GM20431 (cell line): ENCODE data around the gene SLFN12.
"Not testable (repeated sequence)": the region's sequence is repeated elsewhere in the genome, so short reads cannot be mapped to it uniquely, and the experiment has no call there.

Experiments used
- in situ Hi-C: fragments of 300-500 bp; cut with MseI, MboI; formaldehyde crosslinking; loops from one replicate; pipeline ENCODE4 v1.15.0; 2020; ENCODE audit warnings: low sequenced_read_pairs; ENCODE audit not compliant: unreplicated experiment

SLFN12 gene

DNA sequence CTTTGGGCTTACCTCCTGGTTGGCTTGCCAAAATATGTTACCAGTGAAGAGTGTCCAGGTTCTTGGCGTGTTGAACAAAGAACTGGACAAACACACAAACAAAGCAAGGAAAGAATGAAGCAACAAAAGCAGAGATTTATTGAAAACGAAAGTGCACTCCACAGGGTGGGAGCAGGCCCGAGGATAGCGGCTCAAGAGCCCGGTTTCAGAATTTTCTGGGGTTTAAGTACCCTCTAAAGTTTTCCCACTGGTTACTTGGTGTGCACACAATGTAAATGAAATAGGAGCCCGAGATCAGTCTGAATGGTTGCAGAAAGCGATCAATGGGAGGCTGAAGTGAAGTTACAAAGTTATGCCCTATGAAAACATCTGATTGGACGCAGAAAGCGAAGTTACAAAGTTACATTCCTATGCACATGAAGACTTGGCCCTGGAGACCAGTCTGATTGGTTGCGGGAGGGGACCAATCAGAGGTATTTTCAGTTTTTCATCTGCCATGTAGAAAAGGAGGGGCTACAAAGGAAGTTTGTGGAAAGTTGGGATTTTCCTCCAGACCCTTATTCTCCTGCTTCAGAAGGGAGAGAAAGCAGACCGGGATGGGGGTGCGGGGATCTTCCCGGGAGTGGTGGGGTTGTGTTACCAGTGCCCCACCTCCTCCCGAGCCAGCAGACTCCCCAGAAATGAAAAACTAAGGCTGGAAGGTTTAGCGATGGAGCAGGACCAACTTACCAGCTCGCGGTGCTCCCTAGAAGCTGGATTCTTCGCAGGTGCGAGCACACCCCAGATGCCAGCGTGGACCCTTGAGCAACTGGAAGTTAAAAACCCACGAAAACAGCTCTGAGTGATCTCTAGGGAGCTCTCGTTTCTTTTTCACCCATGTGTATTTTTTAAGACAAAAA is at the start of gene SLFN12:
Gene SLFN12, minus strand, starts transcription at position 325 of the 899 bp plus-strand sequence. CDS start 9,472 bp downstream, outside the sequence.
- in situ Hi-C loops: no loop called here

DNA sequence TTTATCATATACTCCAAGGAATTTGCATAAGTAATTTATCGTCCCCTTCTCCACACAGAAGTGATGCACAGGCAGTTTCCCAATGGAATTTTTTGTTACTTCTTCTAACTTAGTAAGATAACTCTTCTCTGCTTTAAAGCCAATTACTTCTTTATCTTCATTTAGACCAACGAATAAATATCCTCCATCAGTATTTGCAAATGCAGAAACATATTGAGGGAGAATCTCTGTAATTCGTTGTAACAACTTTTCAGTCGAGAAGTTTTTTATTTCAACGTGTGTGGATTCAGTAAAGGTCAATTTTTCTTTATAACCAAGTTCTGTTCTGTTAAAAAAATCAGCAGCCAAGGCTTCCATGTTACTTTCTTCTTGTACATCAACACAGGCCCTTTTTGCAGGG is 47.0 kb upstream of the SLFN12 start:
- in situ Hi-C loops: no loop called here

DNA sequence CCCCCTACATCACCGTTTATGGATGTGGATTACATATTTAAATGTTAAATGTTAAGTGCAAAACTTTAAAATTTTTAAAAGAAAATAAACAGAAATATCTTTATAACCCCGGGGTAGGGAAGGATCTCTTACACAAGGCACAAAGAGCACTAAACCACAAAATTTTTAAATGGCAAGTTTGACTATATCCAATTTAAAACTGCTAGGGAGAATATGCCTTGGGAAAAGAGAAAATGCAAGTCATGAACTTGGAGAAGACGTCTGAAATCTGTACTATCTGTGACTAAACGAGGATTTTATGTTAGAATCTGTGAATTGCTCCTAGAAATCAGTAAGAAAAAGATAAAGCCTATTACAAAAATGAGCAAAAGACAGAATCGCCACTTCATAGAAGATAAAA is 44.9 kb upstream of the SLFN12 start:
- in situ Hi-C loops: no loop called here

DNA sequence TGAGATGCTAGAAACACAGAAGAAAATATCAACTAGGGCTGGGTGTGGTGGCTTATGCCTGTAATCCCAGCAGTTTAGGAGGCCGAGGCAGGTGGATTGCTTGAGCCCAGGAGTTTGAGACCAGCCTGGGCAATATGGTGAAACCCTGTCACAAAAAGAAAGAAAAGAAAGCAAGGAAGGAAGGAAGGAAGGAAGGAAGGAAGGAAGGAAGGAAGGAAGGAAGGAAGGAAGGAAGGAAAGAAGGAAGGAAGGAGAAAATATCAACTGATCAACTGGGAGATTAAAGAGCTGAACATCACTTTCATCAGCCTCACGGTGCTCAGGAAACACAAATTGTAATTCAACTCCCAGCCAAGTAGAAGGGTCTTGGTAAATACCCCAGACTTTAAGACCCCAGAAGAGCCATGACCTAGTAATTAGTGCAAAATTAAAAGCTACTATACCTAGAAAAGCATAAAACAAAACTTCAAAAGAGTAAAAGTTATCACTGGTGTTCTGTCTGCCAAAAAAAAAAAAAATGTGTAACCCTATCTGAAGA is 44.1 kb upstream of the SLFN12 start:
- in situ Hi-C loops: no loop called here

DNA sequence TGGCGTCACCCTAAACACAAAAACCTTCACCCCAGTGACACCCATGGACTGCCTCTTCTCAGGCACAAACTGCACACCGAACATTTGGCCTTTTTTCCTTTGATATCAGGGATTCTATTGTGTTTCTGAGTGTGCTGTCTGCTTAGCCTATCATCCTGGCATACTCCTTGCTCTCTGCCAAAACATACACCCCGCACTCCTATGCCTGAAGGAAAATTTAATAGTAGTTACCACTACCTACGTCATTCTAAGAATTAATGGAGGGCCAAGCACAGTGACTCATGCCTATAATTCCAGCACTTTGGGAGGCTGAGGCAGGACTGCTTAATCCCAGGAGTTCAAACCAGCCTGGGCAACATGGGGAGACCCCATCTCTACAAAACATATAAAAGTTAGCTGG is 36.2 kb upstream of the SLFN12 start:
- in situ Hi-C loops: no loop called here

DNA sequence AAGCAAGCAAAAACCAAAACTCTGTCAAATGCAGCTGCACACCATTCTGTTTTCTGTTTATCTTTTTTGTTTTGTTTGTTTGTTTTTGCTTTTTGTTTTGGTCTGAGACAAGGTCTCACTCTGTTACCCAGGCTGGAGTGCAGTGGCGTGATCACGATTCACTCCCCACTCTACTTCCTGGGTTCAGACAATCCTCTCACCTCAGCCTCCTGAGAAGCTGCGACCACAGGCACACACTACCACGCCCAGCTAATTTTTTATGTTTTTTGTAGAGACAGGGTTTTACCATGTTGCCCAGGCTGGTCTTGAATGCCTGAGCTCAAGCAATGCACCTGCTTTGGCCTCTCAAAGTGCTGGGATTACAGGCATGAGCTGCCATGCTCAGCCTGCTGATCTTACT is 35.5 kb upstream of the SLFN12 start:
- in situ Hi-C loops: no loop called here

DNA sequence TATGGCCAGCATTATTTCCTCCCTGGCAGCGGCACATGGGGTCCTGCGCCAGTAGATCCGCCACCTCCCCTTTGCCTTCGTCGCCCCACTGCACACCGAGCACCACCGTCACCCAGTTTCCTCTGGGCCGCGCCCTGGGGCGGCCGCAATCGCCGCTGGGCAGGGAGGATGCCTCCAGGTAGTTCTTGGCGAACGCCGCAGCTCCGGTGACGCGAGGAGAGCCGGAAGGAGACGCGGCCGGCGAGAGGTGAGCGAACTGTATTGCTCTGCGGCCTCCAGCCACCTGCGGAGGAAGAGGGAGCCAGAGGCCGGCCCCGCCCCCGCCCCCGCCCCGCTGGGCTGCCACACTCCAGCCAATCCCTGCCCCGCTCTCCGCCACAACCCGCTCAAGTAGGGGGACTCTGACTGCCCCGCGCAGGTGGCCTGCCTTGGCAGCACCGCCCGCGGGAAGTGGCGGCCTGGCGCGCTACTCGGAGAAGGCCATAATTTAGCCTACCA is 28.1 kb upstream of the SLFN12 start:
- in situ Hi-C loops: no loop called here

DNA sequence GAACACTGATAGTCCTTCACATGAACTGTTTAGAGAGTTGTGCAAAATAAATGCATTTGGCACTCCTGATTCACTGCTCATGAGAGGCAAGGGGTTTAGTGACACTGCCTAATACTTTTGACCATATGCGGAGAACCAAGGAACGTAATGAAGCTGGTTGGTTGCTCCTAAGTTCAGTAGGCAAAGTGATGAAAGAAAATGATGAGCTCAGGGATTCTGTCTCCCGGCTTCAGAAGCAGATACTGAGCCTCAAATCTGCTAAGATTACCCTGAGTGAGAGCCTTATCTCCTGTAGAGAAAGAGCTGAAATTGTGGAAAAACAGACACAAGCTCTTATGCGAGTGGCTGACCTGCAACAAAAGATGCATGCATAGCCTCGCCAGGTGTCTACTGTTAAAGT is 21.7 kb upstream of the SLFN12 start:
- in situ Hi-C loops: not testable (repeated sequence)

DNA sequence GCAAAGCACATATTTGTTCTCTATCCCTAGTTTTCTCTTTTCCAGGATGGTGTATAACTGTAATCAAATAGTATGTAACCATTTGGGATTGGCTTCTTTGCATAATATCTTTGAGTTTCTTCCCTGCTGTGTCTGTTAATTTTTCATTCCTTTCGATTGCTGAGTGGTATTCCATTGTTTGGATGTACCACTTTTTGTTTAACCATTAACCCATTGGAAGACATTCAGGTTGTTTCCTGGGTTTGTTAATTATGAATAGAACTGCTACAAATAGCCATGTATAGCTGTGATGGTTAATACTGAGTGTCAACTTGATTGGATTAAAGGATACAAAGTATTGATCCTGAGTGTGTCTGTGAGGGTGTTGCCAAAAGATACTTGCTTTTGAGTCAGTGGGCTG is 20.9 kb upstream of the SLFN12 start:
- in situ Hi-C loops: no loop called here

DNA sequence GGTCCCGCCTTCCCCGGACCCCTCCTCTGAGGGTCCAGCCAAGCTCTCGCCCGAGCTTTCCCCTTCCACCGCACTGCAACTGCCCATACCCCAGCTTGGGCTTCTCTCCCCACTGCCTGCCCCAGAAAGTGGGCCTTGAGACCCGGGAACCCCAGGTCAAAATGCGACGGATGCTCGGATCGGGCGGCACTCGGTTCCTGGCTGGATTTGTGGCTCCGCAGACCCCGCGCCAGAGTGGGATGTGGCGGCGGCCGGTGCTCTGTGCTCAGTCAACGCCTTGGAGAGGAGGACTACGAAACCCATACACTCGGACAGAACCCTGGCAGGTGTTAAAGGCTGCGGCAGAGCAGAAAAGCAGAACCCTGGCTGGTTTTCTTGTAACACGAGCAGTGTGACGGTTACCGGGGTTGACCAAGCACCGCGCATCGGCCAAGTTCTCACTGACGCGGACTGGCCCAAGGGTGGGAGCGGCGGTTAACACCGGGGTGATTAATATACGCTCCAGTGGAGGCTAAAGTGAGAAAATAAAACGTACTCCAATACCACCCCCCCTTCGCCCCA is 17.2 kb upstream of the SLFN12 start:
- in situ Hi-C loops: no loop called here

DNA sequence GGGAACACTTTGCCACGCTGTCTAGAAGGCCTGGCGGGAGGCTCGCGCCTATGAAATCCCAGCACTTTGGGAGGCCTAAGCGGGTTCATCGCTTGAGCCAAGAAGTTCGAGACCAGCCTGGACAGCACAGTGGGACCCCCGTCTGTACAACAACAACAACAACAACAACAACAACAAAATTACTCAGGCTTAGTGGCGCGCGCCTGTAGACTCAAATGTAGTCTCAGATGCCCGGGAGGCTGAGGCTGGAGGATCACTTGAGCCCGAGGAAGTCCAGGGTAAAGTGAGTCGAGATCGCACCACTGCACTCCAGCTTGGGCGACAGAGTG is 16.6 kb upstream of the SLFN12 start:
- in situ Hi-C loops: no loop called here

DNA sequence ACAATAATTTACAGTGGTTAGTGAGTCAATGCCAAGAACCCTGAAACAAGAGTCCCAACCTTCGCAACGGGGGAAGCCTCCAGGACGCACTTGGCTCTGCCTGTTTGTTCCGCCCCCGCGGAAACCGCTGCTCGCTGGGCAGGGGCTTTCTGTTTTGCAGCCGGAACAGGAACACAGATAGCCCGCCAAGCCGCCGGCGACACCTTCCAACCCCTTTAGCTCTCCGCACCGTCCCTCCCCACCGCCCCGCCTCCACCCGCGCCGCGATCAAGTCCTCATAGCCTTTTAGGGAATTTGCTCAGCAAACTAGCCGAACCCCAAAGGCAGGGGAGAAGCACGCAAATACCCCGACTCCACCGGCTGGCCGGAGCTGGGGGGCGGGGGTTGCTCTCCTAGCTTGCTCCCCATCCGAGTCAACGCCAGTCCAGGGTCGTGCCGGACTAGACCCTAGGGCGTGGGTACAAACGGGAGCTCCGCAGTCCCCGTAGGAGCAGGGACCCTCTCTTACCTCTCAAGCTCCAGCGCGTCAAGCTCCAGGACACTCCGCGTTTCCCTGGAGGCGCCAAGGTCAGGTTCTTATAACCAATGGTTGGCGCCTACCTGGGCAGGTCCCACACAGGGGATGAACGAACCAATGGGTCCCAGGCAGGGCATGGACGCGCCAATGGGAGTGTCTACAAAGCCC is 16.1 kb upstream of the SLFN12 start, which contains the start of gene SLFN13:
Gene SLFN13, minus strand, starts transcription at position 553 of the 685 bp plus-strand sequence. CDS start 3,086 bp downstream, outside the sequence.
- in situ Hi-C loops: no loop called here

DNA sequence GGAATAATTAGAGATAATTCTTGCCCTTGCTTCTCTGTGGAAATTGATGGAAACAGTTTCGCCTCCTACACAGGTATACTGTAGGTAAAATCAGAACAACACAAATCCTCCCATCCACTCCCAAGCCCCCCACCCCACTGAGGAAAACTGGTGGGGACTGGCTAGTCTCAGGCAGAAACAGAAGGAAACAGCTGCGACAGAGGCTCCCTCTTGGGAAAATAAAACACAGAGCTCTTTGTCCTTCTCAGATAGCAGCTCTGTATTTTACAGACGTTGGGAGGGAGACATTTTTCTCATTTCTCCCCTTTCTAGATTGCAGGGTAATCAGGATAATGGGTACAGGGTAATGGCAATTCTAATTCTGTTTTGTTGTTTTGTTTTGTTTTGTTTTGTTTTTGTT is 15.2 kb upstream of the SLFN12 start:
- in situ Hi-C loops: no loop called here

DNA sequence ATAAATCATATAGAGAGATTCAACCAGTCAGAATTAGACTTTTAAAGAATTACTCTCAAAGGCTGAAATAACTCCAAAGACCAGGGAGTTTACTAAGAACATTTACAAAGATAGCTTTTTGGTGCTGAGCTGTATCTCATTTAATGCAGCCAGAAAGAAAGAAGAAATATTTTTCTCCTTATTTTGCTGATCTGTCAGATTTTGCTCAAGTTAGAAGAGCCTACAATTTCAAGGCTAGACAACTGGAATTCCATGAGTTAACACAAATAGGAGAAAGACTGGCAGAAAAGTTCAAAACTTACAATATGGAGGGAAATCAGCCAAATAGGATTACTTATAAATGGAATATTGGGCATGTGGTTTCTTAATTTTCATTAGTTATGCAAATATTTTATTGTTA is 6.1 kb upstream of the SLFN12 start:
- in situ Hi-C loops: no loop called here

DNA sequence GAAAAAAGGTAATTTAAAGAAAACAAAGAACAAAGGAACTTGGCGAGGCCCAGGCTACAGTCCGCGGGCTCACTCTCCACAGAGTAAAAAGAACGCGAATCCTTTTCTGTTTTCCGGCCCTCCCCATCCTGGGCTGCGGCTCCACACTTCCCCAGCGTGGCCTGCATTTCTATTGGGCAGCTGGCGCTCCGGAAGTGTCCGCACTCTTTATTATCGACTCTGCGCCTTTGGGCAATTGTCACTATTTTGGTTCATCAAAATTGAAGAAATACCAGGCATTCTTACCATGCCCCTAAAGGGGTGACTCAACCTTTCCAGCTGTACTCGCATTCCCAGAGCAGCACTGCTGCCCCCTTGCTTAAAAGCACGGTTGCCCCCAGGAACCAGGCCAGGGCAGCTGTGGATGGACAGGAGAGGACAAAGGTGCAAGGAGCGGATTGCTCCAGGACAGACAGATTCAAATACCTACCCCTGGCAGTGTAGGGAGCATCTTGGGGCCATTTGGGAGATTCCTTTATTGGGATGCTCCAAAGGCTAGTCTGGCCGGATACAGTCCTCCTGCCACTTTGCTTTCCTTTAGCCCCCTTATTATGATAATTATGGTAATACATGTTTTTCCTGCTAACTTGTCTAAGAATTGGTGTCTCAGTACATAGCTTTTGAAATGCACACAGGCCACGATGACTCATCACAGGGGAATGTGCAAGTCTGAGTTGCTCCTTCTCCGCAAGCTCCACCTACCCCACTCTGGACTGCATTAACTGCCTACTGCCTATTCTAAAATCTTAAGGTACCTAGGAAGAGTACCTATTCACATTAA is 985 bp upstream of the SLFN12 start:
- in situ Hi-C loops: no loop called here

DNA sequence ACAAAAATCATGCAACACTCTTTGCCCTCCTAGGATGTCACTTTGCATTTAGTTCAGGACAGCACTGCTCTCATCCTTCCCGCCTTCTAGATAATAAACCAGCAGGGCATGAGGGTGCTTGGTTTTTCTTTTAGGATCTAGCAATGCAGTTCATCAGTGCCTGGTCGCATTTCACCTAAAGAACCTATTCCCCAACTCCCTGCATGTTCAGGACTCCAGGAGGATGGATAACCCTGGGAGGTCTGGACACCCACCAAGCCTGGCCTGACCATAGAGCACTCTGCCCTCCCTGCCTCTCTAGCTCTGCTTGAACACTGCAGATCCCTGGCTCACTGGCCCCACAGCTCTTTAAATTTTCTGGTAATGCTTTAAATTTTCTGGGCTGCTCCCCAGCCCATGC is 2.6 kb downstream of the SLFN12 start:
- in situ Hi-C loops: no loop called here

DNA sequence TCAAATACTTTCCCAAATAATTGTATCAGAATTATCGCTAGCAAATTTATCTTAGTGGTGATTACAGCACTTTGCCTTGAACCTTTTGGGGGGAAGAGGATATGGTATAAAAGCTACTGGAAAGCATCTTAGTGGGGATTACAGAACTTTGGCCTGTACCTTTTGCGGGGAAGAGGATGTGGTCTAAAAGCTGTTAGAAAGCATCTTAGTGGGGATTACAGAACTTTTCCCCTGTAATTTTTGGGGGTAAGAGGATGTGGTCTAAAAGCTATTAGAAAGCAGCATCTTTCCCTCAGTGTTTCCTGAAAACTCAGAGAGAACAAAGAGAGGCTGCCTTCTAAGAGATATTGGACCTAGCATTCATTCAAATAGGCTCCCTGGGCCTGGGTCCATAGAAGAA is 4.1 kb downstream of the SLFN12 start:
- in situ Hi-C loops: no loop called here

DNA sequence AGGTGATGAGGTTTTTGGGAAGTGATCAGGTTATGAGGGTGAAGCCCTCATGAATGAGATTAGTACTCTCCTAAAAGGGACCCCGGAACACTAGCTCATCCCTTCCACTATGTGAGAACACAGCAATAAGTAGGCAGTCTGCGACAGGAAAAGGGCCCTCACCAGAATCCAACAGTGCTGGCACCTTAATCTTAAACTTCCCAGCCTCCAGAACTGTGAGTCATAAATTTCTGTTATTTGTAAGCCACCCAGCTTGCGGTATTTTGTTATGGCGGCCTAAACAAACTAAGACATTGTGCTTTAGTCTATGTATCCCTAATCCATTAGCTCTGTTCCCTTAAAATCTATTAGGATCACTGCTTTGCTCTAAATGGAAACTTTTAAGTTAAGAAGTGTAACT is 8.5 kb downstream of the SLFN12 start:
- in situ Hi-C loops: no loop called here

DNA sequence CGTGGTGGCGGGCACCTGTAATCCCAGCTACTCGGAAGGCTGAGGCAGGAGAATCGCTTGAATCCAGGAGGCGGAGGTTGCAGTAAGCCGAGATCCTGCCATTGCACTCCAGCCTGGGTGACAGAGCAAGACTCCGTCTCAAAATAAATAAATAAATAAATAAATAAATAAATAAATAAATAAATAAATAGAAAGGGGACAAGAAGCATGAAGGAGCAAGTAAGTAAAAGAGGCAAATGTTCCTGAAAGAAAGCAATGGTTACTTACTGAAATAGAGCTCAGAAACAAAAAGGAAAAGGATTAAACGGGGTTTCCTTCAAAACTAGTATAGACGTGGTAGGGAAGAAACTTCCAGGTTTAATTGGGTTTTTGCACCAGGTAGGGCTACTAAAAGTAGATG is 11.2 kb downstream of the SLFN12 start:
- in situ Hi-C loops: not testable (repeated sequence)

DNA sequence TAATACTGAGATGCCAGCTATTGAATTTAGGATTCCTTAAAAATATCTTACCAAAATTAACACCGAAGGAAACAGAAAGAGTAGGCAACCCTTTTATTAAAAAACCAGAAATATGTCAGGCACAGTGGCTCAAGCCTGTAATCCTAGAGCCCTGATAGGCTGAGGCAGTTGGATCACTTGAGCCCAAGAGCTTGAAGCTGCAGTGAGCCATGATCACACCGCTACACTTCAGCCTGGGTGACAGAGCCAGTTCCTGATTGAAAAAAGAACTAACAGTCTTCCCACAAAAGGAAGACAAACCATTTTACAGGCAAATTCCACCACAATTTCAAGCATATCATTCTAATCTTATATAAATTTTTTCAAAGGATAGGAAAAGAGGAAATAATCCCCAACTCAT is 15.6 kb downstream of the SLFN12 start:
- in situ Hi-C loops: no loop called here
